Measurements from ENCODE around the gene SUN2. TPM values are rescaled to one million over a fixed set of nuclear protein-coding genes. Genes with fewer than 3 reads are reported as not detected.

Gene SUN2
- total and polyA plus RNA-seq, 9 of the 15 experiments (the other 6 are each of a cell fraction or from before 2014, with no cell fraction given) = 0.11 to 42.6 (median 16.7) TPM

DNA sequence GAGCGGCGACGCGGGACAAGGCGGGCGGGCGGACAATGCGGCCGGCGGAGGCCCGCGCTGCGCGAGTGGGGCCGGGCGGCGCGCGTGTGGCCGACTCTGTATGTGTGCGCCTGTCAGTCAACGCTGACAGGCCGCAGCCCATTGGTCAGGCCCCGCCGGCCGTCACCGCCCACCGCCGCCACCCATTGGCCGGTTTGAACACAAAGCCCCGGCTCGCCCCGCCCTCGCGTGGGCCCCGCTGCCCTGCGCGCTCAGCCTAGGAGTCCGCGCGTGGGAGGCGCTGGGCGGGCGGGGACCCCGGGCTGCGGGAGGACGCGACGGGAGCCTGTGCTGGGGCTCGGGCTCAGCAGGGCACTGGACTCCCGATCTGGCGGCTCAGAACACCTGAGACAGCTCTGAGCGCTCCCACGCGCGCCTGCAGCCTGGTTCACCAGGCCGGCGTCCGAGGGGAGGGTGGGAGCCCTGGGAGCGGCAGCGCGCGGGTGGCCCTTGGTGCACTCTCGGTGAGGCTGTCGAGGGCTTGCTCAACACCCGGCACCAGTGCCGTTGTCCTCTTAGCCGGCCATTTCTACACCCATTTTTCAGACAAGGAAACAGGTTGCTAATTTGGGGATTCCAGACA lies at the start of gene SUN2 (continued):
- TF ChIP-seq CTBP1 (IDR thresholded peaks at IDR 0.05; ENCODE audit: borderline replicate concordance) = peak; percentile 21; the same call in 1 of the 2 replicates
- TF ChIP-seq HMGN3 (IDR thresholded peaks at IDR 0.05; ENCODE audit: borderline replicate concordance, extremely low read depth, insufficient read length, low read depth, low read length) = no peak
- TF ChIP-seq MAFF (IDR thresholded peaks at IDR 0.05; ENCODE audit: low read length) = no peak
- TF ChIP-seq ZBTB1 (CRISPR knock-in tag; IDR thresholded peaks at IDR 0.05; ENCODE audit: borderline replicate concordance, low read depth) = no peak
- peak; percentile 23 for TF ChIP-seq FIP1L1 (IDR thresholded peaks at IDR 0.05; ENCODE audit: low read depth, low read length, poor library complexity, severe bottlenecking)
- TF ChIP-seq, protein P1, sequence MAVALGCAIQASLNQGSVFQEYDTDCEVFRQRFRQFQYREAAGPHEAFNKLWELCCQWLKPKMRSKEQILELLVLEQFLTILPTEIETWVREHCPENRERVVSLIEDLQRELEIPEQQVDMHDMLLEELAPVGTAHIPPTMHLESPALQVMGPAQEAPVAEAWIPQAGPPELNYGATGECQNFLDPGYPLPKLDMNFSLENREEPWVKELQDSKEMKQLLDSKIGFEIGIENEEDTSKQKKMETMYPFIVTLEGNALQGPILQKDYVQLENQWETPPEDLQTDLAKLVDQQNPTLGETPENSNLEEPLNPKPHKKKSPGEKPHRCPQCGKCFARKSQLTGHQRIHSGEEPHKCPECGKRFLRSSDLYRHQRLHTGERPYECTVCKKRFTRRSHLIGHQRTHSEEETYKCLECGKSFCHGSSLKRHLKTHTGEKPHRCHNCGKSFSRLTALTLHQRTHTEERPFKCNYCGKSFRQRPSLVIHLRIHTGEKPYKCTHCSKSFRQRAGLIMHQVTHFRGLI (CRISPR knock-in tag; IDR thresholded peaks at IDR 0.05) = no peak
- TF ChIP-seq TARDBP (IDR thresholded peaks at IDR 0.05) = peak; percentile 89
- TF ChIP-seq ESRRA (IDR thresholded peaks at IDR 0.05; ENCODE audit: borderline replicate concordance, low read depth) = no peak
- TF ChIP-seq DIDO1 (tag; IDR thresholded peaks at IDR 0.05; ENCODE audit: low read depth) = no peak
- no peak for TF ChIP-seq TSC22D4 (tag; IDR thresholded peaks at IDR 0.05)
- TF ChIP-seq, protein P2, sequence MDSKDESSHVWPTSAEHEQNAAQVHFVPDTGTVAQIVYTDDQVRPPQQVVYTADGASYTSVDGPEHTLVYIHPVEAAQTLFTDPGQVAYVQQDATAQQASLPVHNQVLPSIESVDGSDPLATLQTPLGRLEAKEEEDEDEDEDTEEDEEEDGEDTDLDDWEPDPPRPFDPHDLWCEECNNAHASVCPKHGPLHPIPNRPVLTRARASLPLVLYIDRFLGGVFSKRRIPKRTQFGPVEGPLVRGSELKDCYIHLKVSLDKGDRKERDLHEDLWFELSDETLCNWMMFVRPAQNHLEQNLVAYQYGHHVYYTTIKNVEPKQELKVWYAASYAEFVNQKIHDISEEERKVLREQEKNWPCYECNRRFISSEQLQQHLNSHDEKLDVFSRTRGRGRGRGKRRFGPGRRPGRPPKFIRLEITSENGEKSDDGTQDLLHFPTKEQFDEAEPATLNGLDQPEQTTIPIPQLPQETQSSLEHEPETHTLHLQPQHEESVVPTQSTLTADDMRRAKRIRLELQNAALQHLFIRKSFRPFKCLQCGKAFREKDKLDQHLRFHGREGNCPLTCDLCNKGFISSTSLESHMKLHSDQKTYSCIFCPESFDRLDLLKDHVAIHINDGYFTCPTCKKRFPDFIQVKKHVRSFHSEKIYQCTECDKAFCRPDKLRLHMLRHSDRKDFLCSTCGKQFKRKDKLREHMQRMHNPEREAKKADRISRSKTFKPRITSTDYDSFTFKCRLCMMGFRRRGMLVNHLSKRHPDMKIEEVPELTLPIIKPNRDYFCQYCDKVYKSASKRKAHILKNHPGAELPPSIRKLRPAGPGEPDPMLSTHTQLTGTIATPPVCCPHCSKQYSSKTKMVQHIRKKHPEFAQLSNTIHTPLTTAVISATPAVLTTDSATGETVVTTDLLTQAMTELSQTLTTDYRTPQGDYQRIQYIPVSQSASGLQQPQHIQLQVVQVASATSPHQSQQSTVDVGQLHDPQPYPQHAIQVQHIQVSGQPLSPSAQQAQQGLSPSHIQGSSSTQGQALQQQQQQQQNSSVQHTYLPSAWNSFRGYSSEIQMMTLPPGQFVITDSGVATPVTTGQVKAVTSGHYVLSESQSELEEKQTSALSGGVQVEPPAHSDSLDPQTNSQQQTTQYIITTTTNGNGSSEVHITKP (IDR thresholded peaks at IDR 0.05; ENCODE audit: partially characterized antibody) = no peak
- no peak for TF ChIP-seq CREBBP (IDR thresholded peaks at IDR 0.05; ENCODE audit: low read depth, low read length)
- no peak for TF ChIP-seq RFX5 (IDR thresholded peaks at IDR 0.05; ENCODE audit: low read depth, low read length)
- TF ChIP-seq, protein P3, sequence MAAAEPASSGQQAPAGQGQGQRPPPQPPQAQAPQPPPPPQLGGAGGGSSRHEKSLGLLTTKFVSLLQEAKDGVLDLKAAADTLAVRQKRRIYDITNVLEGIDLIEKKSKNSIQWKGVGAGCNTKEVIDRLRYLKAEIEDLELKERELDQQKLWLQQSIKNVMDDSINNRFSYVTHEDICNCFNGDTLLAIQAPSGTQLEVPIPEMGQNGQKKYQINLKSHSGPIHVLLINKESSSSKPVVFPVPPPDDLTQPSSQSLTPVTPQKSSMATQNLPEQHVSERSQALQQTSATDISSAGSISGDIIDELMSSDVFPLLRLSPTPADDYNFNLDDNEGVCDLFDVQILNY (CRISPR knock-in tag; IDR thresholded peaks at IDR 0.05) = no peak
- TF ChIP-seq, protein P4, sequence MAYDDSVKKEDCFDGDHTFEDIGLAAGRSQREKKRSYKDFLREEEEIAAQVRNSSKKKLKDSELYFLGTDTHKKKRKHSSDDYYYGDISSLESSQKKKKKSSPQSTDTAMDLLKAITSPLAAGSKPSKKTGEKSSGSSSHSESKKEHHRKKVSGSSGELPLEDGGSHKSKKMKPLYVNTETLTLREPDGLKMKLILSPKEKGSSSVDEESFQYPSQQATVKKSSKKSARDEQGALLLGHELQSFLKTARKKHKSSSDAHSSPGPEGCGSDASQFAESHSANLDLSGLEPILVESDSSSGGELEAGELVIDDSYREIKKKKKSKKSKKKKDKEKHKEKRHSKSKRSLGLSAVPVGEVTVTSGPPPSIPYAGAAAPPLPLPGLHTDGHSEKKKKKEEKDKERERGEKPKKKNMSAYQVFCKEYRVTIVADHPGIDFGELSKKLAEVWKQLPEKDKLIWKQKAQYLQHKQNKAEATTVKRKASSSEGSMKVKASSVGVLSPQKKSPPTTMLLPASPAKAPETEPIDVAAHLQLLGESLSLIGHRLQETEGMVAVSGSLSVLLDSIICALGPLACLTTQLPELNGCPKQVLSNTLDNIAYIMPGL (CRISPR knock-in tag; IDR thresholded peaks at IDR 0.05) = no peak
- TF ChIP-seq U2AF2 (optimal IDR thresholded peaks at IDR 0.05; ENCODE audit: low read depth, low read length) = no peak
- peak; percentile 25 for TF ChIP-seq KDM5B (IDR thresholded peaks at IDR 0.05; ENCODE audit: insufficient replicate concordance, low read depth, low read length)
- peak; percentile 67 for TF ChIP-seq SUPT5H (IDR thresholded peaks at IDR 0.05)
- no peak for TF ChIP-seq NR2F6 (CRISPR knock-in tag; IDR thresholded peaks at IDR 0.05)
- TF ChIP-seq CCNT2 (IDR thresholded peaks at IDR 0.05; ENCODE audit: borderline replicate concordance, extremely low read depth, insufficient read length, low read depth, low read length) = peak; percentile 31
- TF ChIP-seq ZNF584 (CRISPR knock-in tag; IDR thresholded peaks at IDR 0.05; ENCODE audit: low read depth) = no peak
